CD4-positive, alpha-beta T cell treated with Interferon gamma for 1 hour (primary cell): ENCODE results near the gene STAT4.
"Not testable (repeated sequence)": the region's sequence is repeated elsewhere in the genome, so short reads cannot be mapped to it uniquely, and the experiment has no call there.

Experiments used
- DNase-seq: peaks from one replicate; pipeline ENCODE4 v3.0.0-alpha.2; 2020

STAT4 gene

DNA sequence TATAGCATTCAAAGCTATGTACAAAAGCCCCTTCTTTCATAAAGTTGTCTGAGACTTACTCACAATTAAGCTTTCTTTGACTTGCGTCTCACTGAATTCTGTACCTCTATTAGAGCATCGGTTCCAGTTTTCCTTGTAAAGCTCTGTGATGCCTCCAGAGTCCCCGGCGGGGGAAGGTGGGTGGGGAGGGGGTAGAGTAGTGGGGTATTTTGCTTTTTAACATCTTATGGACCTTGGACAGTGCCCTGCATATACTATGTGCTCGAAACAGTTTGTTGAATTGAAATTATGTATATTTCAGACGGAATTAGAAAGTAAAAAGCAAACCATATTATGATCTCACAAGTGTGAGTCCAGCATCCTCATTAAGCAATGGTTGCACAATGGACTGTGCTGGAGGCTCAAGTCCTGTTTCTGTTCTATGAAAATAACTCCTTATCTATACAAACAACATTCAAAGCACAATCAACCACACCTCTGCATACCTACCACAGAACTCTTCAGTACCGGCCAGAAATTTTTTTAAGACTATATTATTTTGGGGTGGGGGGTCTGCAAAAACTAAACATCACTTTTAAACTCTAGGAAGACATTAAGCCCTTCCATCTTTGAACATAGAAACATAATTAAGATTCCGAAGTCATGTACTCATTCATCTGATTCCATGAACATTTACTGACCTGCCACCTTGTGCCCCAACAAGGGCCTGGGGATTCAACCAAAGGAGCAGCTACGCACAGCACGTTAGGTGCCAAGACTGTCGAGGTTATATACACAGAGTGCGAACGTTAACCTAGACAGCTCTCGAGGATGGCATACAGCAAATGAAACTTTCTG, 137.7 kb downstream of the STAT4 start:
- no peak for DNase-seq

DNA sequence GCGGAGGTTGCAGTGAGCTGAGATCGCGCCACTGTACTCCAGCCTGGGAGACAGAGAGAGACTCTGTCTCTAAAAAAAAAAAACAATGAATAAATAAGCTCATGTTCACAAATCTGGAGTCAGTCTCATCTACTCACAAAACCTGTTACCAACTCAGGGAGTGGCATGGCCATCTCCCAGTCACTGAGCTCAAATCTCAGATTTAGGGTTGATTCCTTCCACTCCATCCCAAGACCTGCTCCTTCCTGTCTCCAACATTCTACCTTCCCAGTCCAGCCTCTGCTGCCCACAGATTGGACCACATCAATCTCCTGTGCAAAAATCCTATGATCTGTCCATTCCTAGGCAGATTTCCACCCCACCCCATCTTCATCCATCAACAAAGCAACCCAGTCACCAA, 138.4 kb downstream of the STAT4 start:
- DNase-seq: no peak

DNA sequence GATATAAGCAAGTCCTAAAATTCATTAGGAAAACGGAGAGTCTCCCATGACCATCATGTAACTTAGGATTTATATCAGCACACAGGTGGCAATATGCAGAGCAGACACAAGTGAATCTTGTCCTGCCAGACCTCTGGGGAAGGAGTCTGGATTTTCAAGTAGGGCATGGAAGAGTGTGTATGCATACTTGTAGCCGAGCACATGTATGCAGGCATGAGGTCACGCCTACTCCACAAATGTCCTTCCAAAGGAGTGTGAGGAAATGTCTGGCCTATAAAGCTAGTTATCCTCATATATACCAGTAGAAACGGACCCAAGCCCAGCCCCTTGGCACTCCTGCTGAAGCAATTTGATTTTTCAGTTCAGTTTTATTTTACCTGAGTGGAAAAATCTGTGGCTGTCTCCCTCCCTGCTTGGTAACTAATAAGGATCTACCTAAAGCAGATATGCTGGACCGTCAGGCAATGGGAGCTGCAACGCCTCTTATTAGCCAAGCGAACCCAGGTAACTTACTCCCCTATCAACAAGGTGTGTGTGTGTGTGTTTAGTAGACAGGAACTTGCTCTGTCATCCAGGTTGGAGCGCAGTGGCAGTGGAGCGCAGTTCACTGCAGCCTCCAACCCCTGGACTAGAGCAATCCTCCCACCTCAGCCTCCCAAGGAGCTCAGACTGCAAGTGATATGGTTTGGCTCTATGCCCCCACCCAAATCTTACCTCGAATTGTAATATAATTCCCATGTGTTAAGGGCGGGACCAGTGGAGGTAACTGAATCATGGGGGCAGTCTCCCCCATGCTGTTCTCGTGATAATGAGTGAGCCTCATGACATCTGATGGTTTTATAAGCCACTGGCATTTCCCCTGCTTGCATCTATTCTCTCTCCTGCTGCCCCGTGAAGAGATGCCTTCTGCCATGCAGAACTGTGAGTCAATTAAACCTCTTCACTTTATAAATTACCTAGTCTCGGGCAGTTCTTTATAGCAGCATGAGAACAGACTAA, 139.6 kb downstream of the STAT4 start:
- no peak for DNase-seq

DNA sequence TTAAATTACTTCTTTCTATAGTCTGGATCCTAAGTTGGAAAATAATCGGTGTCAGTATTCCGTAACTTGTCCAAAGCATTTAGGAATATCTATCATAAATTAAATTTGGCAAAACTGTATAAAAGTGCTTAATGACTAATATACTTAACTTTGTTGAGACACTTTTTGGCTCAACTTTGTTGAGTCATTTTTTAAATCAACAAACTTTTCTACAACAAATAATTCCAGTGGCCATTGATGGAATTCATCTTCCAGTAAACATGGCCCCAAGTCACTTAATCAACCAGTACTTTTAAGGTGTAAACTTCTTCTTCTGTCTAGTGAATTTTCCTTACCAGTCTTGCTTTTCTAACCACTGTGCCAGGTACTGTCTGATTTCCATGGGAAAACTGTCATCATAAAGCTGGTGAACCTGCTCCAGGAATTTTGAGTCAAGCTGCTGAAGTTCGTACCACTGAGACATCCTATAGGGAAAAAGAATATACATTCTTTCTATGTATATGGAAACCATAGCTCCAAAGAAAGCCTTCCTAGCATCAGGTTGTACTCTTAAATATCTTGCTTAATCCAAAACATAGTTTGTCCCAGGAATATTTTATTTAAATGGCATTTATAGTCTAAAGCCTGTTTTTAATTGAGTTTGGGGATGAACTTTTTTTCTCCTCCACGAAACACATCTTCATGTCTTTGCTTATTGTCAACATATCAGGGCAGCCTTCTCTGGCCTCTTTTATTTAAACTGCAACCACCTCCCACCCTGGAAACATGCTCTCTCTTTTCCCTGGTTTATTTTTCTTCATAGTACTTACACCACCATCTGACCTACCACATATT, 141.0 kb downstream of the STAT4 start:
- DNase-seq: no peak

DNA sequence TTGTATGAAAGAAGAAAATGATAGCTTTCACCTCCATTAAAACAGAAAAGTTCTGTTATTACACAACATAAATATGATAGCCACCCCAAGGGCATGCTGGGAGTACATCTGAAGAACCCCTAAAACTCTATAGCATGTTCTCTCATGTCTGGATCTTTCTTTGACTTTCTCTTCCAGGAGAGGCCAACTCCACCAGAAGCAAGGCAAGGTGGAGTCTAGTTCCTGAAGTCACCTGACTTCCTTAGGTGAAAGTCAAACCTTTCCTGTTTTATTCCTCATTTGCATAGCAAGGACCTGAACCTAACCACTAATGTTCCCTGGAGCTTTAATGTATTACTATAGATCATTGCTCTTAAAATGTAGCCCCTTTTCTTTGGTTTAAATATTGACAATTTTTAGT, 142.5 kb downstream of the STAT4 start:
- DNase-seq: no peak

DNA sequence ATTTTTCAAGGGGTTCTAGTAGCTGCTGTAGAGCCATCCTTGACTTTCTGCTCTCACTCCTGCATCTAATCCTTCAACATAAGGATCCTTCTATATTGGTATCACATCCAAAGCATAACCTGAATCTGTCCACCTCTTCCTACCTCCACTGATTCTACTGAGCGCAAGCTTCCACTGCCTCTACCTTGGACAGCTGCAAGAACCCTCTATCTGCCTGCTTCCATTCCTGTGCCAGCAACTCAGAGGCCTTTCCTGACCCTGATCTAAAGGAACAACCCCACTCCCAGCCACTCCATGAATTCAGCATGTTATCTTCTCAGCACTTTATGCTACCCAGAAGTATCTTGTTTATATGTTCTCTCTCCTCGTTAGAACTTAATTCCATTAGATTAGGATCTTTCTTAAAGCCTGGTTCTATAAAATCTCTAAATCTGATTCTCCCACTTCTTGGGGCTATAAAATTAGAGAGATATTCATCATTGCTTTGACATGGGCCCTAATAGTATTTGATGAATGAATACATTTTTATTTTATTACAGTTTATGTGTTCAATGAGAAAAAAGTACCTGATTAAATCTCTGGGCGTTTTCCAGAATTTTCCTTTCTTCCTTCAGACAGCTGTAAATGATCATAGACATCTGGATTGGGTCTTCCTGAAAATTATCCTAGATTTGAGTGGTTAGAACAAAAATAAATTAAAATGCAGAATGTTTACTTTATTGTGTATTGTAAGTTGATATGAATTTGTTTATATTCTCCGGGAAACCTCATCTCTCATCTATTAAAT, 143.6 kb downstream of the STAT4 start:
- DNase-seq: no peak

DNA sequence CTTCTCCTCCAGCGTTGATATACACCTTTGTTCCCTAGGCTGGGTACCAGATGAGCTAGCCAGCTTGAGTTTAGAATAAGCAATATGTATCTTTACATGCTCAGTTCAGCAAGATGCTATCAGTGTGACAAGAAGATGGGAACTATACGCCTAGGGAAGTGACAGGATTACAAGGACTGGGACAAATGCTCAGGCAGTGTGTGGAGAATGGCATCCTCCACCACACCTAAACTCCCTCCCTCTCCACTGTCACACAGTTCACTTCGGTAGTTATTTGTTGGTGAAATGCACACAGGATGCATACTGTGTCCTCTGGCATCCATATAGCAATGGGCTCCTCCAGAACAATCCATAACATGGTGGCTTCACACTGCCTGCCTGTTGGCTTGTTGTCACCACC, 144.5 kb downstream of the STAT4 start:
- no peak for DNase-seq

DNA sequence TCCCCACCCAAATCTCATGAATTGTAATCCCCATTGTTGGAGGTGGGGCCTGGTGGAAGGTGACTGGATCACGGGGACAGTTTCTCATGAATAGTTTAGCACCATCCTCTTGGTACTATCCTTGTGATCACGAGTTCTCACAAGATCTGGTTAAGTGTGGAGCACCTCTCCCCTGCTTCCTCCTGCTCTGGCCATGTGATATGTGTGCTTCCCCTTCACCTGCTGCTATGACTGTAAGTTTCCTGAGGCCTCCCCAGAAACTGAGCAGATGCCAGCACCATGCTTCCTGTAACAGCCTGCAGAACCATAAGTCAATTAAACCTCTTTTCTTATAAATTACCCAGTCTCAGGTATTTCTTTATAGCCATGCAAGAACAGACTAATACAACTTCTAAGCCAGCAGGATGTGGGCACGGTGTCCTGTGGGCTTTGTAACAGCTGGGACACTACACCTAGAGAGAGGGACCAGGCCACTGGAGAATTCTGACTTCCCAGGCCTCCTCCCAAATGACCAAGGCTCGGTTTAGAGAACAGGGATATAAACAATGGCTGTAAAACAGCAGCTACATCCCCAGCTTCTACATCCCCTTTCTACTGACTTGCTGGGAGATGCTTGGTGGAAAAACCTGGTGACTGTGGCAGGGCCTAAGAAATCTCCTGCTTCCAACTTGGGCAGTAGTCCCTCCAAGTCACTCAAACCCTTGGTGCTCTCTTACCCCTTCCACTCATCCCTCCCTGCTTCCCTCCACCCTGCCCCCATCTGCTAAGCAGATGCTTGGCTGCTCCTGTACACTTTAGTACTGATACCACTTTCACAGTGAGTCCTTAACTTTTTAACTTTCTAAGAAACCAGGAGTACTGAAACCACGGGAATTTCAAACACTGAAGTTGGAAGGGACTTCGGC, 147.1 kb downstream of the STAT4 start:
- DNase-seq: no peak

DNA sequence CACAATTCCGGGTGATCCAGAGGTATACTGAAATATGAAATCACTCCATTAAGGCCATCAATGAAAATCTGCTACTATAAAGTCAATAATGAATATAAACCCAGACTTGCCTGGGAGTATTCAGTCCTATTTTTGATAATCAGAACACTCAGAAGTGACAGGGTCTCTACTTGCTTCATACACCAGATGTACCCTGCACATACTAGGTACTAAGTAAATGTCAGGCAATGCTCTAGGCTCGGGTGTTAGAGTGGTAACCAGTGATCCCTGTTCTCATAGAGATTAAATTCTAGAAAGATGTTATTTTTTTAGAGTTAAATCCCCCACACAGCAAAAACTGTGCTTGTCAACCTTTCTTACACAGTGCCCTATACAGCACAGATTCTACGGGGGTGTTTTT, 149.2 kb downstream of the STAT4 start:
- no peak for DNase-seq

DNA sequence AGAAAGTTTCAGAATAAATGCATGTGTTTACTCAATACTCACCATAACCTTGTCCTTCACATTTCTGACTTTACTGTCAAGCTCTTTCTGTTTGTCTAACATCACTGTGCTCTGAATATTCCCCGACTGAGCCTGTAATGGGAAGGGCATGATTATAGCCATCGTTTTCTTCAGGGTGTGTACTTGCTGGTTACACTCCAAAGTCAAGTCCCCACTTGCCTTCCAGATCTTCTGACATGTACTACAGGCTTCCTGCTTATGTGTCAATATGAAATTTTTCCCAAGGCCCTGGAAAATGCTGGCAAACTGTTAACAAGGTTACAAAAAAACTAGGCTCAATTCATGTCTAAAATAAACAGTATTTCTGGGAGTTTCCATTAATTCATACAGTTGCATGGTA, 149.8 kb downstream of the STAT4 start:
- no peak for DNase-seq

DNA sequence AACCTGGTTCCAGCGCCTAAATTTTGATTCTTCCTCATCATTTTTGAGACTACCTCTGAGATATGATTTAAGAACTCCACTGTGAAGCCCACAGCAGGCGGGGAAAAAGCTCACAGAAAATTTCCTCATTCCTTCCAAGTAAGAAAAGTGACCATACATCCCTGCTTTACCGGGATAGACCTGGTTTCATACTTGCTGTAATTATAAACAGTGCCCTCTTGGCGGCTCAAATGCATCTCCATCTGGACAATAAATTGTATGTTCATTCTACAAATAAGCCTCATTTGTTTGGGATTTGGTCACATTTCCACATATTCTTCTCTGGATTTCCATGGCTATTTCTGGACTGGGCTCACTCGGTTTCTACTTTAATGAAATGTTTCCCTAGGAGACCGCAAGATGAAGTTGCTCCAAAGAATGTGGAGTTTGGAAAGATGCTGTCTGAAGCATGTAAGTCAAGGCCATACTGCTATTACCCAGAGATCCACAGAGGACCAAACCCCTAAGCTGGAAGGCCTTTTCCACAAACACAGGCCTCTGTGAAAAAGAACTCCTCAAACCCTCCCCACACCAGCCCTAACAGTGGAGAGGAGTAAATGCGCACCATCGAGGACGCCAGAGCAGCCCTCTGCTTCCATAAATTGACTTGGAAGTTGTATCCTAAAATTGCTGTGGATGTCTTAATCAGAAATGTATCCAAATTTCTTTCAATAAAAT, 150.7 kb downstream of the STAT4 start:
- no peak for DNase-seq

DNA sequence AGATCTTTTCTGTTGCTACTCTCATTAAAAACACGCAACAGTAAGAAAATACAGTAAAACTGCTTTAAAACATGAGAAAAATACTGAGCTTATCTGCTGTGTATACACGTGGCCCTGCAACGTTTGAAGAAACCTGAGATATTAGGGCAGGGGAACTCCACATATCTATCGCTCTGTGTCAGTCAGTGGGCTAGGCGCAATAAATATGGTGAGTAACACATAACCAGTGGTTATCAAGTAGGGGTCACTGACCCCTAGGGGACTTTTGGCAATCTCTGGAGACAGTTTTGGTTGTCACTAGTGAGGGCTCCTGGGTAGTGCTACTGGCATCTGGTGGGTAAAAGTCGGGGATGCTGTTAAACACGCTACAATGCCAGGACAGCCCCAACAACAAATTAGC, 151.7 kb downstream of the STAT4 start:
- no peak for DNase-seq

DNA sequence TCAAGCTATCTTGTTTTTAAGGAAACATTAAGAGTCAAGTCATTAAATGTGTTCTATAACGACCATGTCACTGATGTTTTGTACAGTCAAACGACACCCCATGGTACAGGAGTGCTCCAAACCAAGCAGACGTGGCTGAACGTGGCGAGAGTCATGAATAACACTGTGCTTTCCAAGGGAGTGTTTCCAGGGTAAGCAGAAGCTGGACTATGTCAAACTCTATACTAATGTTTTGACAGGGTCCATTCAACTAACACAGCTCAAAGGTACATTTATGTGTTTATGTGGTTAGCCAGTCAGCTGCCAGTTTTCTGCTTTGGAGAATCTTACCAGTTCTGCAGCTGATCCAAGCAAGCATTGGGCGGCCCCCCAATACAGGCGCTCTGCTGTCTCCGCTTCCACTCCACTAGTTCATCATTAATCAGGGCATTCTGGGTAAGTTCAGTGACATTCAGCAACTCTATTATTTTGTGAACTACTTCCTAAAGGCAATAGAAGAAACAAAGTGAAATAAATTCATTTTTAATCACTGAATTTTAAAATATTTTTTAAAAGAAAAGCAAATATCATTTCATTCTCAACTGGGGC, 153.2 kb downstream of the STAT4 start:
- DNase-seq: no peak

DNA sequence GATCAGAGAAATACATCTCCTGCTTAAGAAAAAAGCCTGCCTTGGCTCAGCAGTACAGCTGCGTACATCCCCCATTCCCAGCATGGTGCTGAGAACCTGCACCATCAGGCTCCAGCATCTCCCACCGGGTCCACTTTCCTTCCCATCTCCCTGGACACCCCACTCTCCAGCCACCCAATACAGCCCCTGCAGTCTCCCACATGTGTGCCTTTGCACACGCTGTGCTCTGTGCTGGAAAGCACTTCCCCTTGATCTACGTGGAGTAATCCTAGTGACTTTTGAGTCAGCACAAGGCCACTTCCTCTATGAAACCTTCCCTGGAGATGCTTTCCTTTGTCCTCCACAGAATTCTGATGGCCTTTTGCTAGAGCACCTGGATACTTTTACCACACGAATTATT, 153.8 kb downstream of the STAT4 start:
- no peak for DNase-seq

DNA sequence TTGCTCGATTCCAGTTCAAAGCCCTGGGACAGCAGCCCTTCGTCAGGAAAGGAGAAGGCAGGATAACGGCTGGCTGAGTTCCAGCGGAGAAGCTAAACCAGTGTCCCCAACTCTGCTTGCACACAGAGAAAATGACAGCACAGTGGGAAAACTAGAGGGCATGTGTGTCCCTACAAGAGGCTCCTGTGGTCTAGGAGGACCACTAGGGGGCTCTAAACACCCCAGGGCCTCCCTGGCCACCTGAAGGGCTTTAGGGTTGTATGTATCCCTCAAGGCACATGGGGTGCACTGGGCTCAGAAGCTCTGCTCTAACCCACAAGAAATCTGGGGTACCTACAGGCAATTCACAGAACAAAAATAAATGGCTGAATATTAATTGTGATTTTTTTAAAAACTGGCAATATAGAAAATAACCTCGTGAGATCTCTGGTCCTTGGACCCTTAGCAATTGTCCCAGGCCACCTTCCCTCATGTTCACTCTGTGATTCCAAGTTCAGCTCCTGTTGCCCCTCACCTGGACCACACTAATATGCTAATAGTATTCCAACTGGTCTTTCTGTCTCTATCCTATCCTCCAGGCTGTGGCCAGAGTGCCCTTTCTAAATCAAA, 154.4 kb downstream of the STAT4 start:
- DNase-seq: peak; percentile 51

DNA sequence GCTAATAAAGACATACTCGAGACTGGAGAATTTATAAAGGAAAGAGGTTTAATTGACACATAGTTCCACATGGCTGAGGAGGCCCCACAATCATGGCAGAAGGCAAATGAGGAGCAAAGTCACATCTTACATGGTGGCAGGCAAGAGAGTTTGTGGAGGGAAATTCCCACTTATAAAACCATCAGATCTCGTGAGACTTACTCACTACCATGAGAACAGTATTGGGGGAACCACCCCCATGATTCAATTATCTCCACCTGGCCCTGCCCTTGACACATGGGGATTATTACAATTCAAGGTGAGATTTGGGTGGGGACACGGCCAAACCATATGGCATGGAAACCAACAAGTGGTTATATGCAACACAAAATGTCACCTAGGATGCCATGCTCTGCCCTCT, 155.5 kb downstream of the STAT4 start:
- not testable (repeated sequence) for DNase-seq

DNA sequence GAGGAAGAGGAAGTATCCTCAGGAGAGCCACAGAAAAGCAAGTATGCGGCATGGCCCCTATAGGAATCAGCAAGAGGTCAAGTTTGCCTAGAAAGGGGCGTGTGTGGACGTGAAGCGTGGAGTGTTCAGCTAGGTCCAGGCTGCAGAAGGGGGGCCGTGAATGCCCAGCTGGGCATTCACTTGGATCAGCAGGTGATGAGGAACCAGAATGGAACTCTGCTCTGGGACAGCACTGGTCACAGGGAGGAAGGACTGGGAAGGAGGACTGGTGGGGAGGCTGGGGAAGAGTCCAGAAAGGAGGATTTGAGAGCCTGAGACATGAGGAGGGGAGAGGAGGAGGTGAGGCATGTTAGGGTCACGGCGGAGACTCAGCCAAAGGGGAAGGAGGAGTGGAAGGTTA, 156.6 kb downstream of the STAT4 start:
- no peak for DNase-seq

DNA sequence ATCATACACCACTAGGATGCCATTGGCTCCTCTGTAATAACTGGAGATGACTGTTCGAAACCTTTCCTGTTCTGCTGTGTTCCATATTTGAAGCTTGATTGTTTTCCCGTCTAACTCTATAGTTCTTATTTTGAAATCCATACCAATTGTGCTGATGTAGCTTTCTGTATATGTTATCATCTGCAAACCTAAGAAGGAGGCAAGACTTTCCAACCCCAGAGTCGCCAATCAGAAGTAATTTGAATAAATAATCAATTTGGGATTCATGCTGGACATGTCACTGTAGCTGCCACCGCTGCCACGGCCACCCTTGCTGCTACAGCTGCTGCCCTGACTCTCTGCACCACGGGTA, 157.5 kb downstream of the STAT4 start:
- DNase-seq: no peak

DNA sequence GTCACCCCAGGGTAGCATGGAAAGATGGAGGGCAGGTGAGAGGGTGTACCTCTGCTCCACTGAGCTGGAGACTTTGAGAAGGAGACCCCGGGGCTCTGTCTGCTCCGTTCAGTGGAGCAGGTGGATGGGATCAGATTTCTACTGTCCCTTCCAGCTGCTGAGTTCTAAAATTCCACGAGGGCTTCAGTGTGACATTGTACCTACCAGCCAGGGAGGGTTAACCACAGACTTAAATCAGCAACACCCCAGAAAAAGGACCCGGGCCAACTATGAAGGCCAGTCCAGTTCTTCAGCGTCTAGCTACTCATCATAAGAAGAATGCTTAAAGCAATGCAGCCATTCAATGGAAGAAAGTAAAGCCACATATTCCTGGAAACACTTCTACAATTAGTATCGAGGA, 160.7 kb downstream of the STAT4 start:
- no peak for DNase-seq

DNA sequence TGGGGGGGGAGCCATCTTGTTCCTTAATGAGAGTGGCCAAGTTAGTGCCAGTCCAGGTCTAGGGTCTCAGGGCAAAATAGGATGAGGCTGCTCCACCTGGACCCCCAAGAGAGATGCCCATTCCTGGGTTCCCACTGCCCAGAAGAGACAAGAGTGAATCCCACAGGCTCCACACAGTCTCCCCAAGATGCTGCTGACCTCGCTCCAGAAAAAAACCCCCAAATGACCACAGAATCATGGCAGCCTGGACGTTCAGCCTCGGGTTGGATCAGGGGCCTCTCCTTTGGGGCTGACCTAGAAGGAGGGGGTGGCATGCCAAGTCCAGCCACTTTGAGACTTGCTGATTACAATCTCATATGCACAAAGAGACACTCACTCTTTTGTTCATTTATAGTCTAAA, 161.9 kb downstream of the STAT4 start:
- no peak for DNase-seq
